HEK293T (cell line): ENCODE data around the gene AGMO.
"Not testable (repeated sequence)": the region's sequence is repeated elsewhere in the genome, so short reads cannot be mapped to it uniquely, and the experiment has no call there.

Experiments used
- BHLHE40 ChIP-seq: fragments of 450-650 bp; IDR thresholded peaks from 2 replicates; pipeline ENCODE4 v1.6.1; 2016; ENCODE audit warnings: mild to moderate bottlenecking, moderate library complexity, borderline replicate concordance
- CTBP1 ChIP-seq: fragments of 450-650 bp; IDR thresholded peaks from 2 replicates; pipeline ENCODE4 v1.6.1; 2016; ENCODE audit warnings: borderline replicate concordance
- ELF4 ChIP-seq: fragments of 450-650 bp; IDR thresholded peaks from 2 replicates; pipeline ENCODE4 v1.6.1; 2017; ENCODE audit warnings: antibody characterized with exemption
- FOXA1 ChIP-seq: fragments of 450-650 bp; IDR thresholded peaks from 2 replicates; pipeline ENCODE4 v1.6.1; 2016; ENCODE audit warnings: mild to moderate bottlenecking
- FOXK2 ChIP-seq: fragments of 450-650 bp; IDR thresholded peaks from 2 replicates; pipeline ENCODE4 v1.6.1; 2016; ENCODE audit warnings: mild to moderate bottlenecking
- HDGF ChIP-seq: fragments of 450-650 bp; IDR thresholded peaks from 2 replicates; pipeline ENCODE4 v1.6.1; 2017; ENCODE audit warnings: antibody characterized with exemption, borderline replicate concordance
- SP1 ChIP-seq: fragments of 450-650 bp; IDR thresholded peaks from 2 replicates; pipeline ENCODE4 v1.6.1; 2017

GRCh38 chr7:15547320-15547719 is 14.5 kb downstream of the AGMO start:
- TF ChIP-seq FOXA1, HDGF, BHLHE40, CTBP1, SP1, ELF4, FOXK2: not testable (repeated sequence)
